ENCODE data around the gene DACH2.

The DACH2 gene

GRCh38 chrX:86329174-86329573 is 180.9 kb downstream of the DACH2 start:
- DNase-seq = no peak

- no peak for DNase-seq
Measured at GRCh38 chrX:86348669-86349068, 200.4 kb downstream of the DACH2 start.

GRCh38 chrX:86349115-86349514 is 200.9 kb downstream of the DACH2 start:
- DNase-seq = no peak

- DNase-seq = no peak
Measured at GRCh38 chrX:86369847-86370630, 221.8 kb downstream of the DACH2 start.

GRCh38 chrX:86370927-86371326 is 222.7 kb downstream of the DACH2 start:
- no peak for DNase-seq

- DNase-seq = no peak
Measured at GRCh38 chrX:86379209-86379608, 231.0 kb downstream of the DACH2 start.

GRCh38 chrX:86383681-86384540 is 235.7 kb downstream of the DACH2 start:
- no peak for DNase-seq

- no peak for DNase-seq
Measured at GRCh38 chrX:86407371-86407770, 259.1 kb downstream of the DACH2 start.

GRCh38 chrX:86421771-86422170 is 273.5 kb downstream of the DACH2 start:
- no peak for DNase-seq

- DNase-seq = no peak
Measured at GRCh38 chrX:86436116-86436515, 287.9 kb downstream of the DACH2 start.

- DNase-seq = no peak
Measured at GRCh38 chrX:86455495-86455894, 307.2 kb downstream of the DACH2 start.

- no peak for DNase-seq
Measured at GRCh38 chrX:86460760-86461159, 312.5 kb downstream of the DACH2 start.

- no peak for DNase-seq
Measured at GRCh38 chrX:86504297-86504696, 356.0 kb downstream of the DACH2 start.

GRCh38 chrX:86507331-86507730 is 359.1 kb downstream of the DACH2 start:
- no peak for DNase-seq

GRCh38 chrX:86579777-86580176 is 431.5 kb downstream of the DACH2 start:
- DNase-seq = no peak

- no peak for DNase-seq
Measured at GRCh38 chrX:86604607-86605006, 456.4 kb downstream of the DACH2 start.

- no peak for DNase-seq
Measured at GRCh38 chrX:86696951-86697350, 548.7 kb downstream of the DACH2 start.

- DNase-seq = no peak
Measured at GRCh38 chrX:86711531-86712180, 563.4 kb downstream of the DACH2 start.

GRCh38 chrX:86714441-86714840 is 566.2 kb downstream of the DACH2 start:
- DNase-seq = no peak

- DNase-seq = no peak
Measured at GRCh38 chrX:86724277-86724676, 576.0 kb downstream of the DACH2 start.

GRCh38 chrX:86747091-86747490 is 598.8 kb downstream of the DACH2 start:
- DNase-seq = no peak

- no peak for DNase-seq
Measured at GRCh38 chrX:86805241-86805640, 657.0 kb downstream of the DACH2 start.

GRCh38 chrX:86806786-86807185 is 658.5 kb downstream of the DACH2 start:
- peak in 1 of 2 experiments; percentile 3 for DNase-seq

- DNase-seq = no peak
Measured at GRCh38 chrX:86809651-86810050, 661.4 kb downstream of the DACH2 start.

All from SW 1271 (cell line).